ENCODE data around the gene ZGPAT. TPM values are rescaled to one million over a fixed set of nuclear protein-coding genes. Genes with fewer than 3 reads are reported as not detected.

Gene ZGPAT
- total and polyA plus RNA-seq, 2 of the 8 experiments (the other 6 are each of a cell fraction or from before 2014, with no cell fraction given): 14.5 to 21.4 TPM

GRCh38 chr20:63748934-63749270, 41.1 kb downstream of the ZGPAT start:
- FAIRE-seq: no peak

More at GRCh38 chr20:63748934-63749270, 41.1 kb downstream of the ZGPAT start:
- TF ChIP-seq POLR2AphosphoS5 (IDR thresholded peaks at IDR 0.05; ENCODE audit: low read depth, low read length) (no peak), MAFK (IDR thresholded peaks at IDR 0.05; ENCODE audit: low read depth, low read length) (no peak), JUN (IDR thresholded peaks at IDR 0.05; ENCODE audit: low read depth, low read length) (no peak), BCL11A (IDR thresholded peaks at IDR 0.05; ENCODE audit: low read depth in 2 of 2, low read length in 2 of 2) (no peak), RNF2 (IDR thresholded peaks at IDR 0.05; ENCODE audit: borderline replicate concordance, low read depth, low read length, missing control alignments, poor library complexity, severe bottlenecking) (no peak), CBX5 (IDR thresholded peaks at IDR 0.05; ENCODE audit: low read depth, low read length) (no peak), SRF (IDR thresholded peaks at IDR 0.05; ENCODE audit: low read depth, low read length) (no peak), POLR2A (IDR thresholded peaks at IDR 0.05; ENCODE audit: control extremely low read depth in 1 of 2, low read depth in 2 of 2, low read length in 2 of 2) (no peak), SUZ12 (IDR thresholded peaks at IDR 0.05; ENCODE audit: low read length) (no peak), E2F6 (IDR thresholded peaks at IDR 0.05) (no peak), POU5F1 (IDR thresholded peaks at IDR 0.05; ENCODE audit: low read depth, low read length) (no peak), NRF1 (IDR thresholded peaks at IDR 0.05; ENCODE audit: low read depth, low read length) (no peak), CBX8 (IDR thresholded peaks at IDR 0.05; ENCODE audit: borderline replicate concordance, low read depth, low read length) (no peak), PHF8 (conservative IDR thresholded peaks at IDR 0.05; ENCODE audit: low read depth, low read length) (no peak)
- H4K20me1 ChIP-seq (replicated peaks in 1 of 2; ENCODE audit: control insufficient read depth in 1 of 2, insufficient read depth in 2 of 2, low read length in 2 of 2): peaks cover 0 to 3% of the 10 kb centered on the region in 2 experiments
- H2BK20ac ChIP-seq (ENCODE audit: low read length): no peak overlapping the region
- WGBS, 2 experiments (ENCODE audit: extremely low coverage in 1 of 2, insufficient coverage in 1 of 2, insufficient read length in 1 of 2, insufficient replicate concordance in 2 of 2, low coverage in 1 of 2, low lambda C conversion rate in 2 of 2, missing lambda C conversion rate in 1 of 2): 90% methylated on average over 11 of the region's 11 CpGs; no CpG with 5 or more reads in 1 of the 2 experiments
- H4K5ac ChIP-seq (ENCODE audit: insufficient read length, low read depth, low read length): no peak overlapping the region
- no peaks in the 10 kb centered on the region for H3K23me2 ChIP-seq (ENCODE audit: low read depth, low read length)
- H2AK5ac ChIP-seq (ENCODE audit: low read depth, low read length): no peak overlapping the region
- H3K14ac ChIP-seq (ENCODE audit: insufficient read length): no peak overlapping the region
- no peak overlapping the region for H4K91ac ChIP-seq (replicated peaks; ENCODE audit: insufficient read length, low read length)
- ChIA-PET CTCF (ENCODE audit: partially characterized antibody) (interaction anchor here (0.6 to 1.5 kb wide), 4 partner anchors 12 to 312 kb away, joined by 3 to 4 read pairs (median 3); partner anchors contain the start of gene LIME1), POLR2A (ENCODE audit: partially characterized antibody) (interaction anchor here (4.5 kb wide), 1 partner anchor 8 kb away, joined by 23 read pairs; no protein-coding TSS in a partner anchor)
- no peak overlapping the region for H2BK15ac ChIP-seq (ENCODE audit: low read length)
- H3K4ac ChIP-seq (replicated peaks; ENCODE audit: insufficient read length, low read depth, low read length): no peak overlapping the region
- no peak overlapping the region for H2BK120ac ChIP-seq (replicated peaks; ENCODE audit: low read depth, low read length)
- H3K9ac ChIP-seq (replicated peaks in 1 of 4; ENCODE audit: extremely low read depth in 1 of 4, low read depth in 3 of 4, low read length in 3 of 4): no peak overlapping the region
- H3K9me3 ChIP-seq (ENCODE audit: insufficient read depth in 2 of 2, low read depth in 1 of 2, low read length in 1 of 2): no peaks in the 10 kb centered on the region
- H3K23ac ChIP-seq (ENCODE audit: insufficient read length): no peak overlapping the region
- H3K79me2 ChIP-seq (ENCODE audit: control insufficient read depth in 1 of 2, insufficient read depth in 2 of 2, low read length in 2 of 2): no peaks in the 10 kb centered on the region
- no peak overlapping the region for H2BK5ac ChIP-seq (ENCODE audit: low read depth, low read length)
- no peak overlapping the region for H2BK12ac ChIP-seq (ENCODE audit: low read depth, low read length)
- DNase-seq (ENCODE audit: low read depth in 1 of 2, low spot score in 2 of 2): no peak
- H3K27me3 ChIP-seq (replicated peaks in 1 of 4; ENCODE audit: control insufficient read depth in 3 of 4, extremely low read depth in 1 of 4, insufficient read depth in 3 of 4, low read length in 3 of 4): no peaks in the 10 kb centered on the region
- no peak overlapping the region for H4K8ac ChIP-seq (ENCODE audit: extremely low read depth, insufficient read depth, low read length)
- H3K4me2 ChIP-seq (ENCODE audit: insufficient read depth in 1 of 2, low read depth in 2 of 2, low read length in 2 of 2): no peak overlapping the region
- no peak overlapping the region for H2AFZ ChIP-seq (ENCODE audit: low read length)
- no peak overlapping the region for H3K18ac ChIP-seq (ENCODE audit: extremely low read depth, low read length)
- H3K4me3 ChIP-seq (ENCODE audit: extremely low read depth in 1 of 4, insufficient read depth in 2 of 4, low read depth in 3 of 4, low read length in 4 of 4): no peak overlapping the region
- H3K56ac ChIP-seq (replicated peaks; ENCODE audit: insufficient read length, low read depth, low read length): no peak overlapping the region
- H3K27ac ChIP-seq (ENCODE audit: low read depth, low read length): no peak overlapping the region
- H3K36me3 ChIP-seq (ENCODE audit: control insufficient read depth in 2 of 4, insufficient read depth in 4 of 4, low read length in 3 of 4): peaks cover 0 to 3% (median 1%) of the 10 kb centered on the region in 4 experiments; a peak in 3 of 8 replicates
- H3K4me1 ChIP-seq (replicated peaks in 1 of 4; ENCODE audit: control insufficient read depth in 3 of 4, insufficient read depth in 4 of 4, low read length in 3 of 4): peaks cover 0 to 20% (median 4%) of the 10 kb centered on the region in 4 experiments; a peak in 6 of 7 replicates
- H3K79me1 ChIP-seq (ENCODE audit: low read depth, low read length): no peaks in the 10 kb centered on the region; the same call in 1 of the 2 replicates

All from H1 (cell line).